ENCODE measurements around the gene NCOA5.

Gene NCOA5

DNA sequence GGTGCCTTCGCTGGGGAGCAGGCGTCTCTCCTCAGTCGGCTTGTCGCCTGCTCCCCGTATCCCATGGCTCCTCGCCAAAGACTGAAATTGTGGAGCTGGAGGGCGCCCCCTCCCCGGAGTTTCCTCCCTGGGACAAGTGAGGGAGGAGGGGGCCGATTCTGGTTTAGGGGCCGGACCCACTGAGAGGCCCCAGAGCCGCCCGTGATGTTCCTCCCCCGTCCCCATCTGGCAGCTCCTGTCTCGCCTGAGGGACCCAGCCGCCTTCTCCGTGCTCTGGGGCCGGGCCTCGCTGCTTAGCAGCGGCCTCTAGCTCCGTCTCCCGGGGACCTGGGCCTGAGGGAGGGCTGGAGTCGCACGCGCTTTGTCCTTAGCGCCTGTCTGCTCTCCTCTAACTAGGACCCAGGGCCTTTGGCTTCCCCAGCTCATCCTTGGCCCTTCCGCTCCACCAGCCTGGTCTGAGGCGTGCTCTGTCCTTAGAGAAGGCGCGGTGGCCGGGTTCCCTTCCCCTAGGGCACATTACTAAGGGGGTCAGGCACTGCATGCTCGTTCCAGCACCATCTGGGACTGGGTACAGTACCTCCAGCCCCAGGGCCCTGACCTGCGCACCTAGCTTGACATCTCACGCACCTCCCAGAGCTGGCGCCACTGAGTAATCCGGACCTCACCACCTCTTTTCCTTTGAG is 31.0 kb downstream of the NCOA5 start:
- DNase-seq: no peak

DNA sequence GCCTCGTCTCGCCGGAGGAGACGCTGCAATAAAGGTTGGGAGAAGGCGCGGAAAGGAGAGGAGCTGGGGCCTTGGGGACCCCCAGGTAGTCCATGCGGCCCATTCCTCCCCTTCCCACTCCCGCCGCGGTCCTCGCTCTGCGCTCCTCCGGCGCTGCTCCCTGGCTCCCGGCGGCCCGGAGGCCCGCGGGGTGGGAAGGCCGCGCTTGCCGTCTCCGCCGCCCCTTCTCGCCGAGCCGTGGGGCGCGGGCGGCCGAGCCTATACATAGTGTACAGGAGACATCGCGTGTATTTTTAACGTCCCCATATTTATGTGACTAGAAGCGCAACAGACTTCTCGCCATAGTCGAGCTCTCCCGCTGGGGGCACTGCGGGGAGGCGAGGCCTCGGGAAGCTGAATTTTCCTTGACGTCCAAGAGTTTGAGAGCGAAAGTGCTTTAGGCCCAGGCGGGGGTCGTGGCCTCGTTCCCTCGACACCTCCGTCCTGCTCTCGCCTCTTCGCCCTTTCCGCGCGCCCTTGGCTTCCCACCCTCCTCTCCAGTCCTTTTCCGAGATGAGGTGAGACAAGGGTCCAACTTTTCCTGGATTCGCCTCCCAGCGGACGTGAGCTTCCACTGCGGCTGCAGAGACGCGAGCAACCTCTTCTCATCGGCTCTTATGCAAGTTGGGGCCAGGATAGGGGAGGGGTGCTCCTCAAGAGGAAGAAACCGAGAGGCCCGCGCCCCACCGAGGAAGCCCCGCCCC is 31.7 kb downstream of the NCOA5 start:
- DNase-seq: no peak

DNA sequence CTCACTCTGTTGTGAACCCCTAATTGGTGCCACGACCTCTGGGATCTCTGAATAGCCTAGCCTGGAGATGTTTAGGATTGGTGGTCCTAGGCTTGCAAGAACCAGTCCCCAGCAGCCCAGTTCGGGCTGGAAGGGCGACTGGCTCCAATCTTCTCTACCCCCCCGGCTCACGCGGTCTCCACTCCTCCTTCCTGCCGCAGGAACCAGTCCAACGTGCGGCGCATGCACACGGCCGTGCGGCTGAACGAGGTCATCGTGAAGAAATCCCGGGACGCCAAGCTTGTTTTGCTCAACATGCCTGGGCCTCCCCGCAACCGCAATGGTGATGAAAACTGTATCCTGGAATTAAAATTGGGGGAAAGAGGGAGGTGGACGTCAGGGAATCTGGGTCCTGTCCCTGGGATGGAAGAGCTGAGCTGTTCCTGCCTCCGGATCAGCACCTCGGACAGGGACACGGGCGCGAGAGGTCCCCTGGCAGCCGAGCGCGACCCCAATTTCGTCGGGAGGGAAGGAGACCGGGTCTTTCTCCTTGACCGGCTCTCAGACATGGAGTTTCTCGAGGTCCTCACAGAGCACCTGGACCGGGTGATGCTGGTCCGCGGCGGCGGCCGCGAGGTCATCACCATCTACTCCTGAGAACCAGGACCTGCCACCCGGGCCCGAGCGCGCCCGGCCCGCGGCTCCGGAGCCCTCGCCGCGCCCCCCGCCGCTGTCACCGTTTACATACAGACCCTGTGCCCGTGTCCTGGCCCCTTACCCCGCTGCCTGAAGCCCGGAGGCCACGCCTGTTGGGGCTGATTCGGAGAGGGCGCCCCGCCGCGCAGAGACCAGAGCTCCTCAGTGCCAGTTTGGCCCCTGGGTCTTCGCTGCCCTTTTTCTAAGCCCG is 32.5 kb downstream of the NCOA5 start:
- no peak for DNase-seq

DNA sequence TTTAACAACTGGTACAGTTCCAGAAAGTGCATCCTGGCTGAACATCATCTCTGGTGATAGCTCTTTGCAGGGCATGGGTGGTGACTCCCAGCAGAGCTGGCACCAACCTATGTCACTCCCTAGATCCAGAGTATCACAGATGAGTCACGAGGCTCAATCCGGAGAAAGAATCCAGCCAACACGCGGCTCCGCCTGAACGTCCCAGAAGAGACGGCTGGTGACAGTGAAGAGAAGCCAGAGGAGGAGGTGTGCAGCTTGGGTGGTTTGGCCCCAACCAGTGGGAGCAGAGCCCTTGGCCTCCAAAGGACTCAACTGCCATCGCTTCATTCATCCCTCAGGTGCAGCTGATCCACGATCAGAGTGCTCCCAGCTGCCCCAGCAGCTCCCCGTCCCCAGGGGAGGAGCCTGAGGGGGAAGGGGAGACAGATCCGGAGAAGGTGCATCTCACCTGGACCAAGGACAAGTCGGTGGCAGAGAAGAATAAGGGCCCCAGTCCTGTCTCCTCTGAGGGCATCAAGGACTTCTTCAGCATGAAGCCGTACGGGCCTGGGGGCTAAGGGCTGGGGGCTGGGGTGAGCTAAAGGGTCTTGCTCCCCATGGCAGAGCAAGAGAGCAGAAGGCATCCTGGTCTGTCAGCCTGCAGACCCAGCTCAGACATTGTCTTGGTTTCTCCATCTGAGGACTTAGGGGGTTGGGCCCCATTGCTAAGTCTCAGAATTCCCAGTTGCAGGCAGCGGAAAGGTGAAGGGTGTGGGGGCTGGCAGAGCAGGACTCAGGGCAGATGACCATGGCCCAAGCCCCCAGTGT is 33.5 kb downstream of the NCOA5 start:
- DNase-seq: no peak

DNA sequence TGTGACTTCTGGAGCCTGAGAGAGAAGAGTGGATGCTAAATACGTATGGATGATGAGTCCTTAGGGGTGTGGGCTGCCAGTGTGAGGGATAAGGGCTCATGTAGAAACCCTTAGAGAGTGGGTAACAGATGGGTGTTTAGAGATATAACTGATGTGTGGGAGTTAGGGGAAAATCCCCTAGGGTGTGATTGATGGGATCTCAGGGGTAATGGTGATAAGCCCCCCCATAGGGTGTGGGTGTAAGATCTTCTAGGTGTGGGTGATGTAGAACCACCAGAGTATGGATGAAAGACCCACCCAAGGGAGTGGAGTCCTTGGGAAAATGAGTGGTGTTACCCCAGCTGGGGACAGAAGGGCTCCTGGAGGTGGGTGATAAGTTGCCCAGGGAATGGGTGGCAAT is 34.5 kb downstream of the NCOA5 start:
- no peak for DNase-seq

DNA sequence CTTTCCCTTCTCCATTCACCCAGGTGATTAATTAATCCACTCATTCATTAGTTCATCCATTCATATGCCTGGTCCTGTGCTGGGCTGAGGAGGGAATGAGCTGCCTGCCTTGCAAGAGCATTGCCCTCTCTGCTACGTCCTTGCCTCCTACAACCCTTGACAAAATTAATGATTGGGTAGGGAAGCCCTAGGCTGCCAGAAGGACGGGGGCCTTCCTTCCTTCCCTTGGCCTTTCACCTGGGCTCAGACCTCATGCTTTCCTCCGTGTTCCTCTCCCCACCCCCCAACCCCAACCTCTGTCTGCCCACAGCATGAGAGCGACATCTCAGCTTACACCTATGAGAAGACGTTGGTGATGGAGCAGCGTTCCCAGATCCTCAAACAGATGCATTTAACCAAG is 35.2 kb downstream of the NCOA5 start:
- no peak for DNase-seq

DNA sequence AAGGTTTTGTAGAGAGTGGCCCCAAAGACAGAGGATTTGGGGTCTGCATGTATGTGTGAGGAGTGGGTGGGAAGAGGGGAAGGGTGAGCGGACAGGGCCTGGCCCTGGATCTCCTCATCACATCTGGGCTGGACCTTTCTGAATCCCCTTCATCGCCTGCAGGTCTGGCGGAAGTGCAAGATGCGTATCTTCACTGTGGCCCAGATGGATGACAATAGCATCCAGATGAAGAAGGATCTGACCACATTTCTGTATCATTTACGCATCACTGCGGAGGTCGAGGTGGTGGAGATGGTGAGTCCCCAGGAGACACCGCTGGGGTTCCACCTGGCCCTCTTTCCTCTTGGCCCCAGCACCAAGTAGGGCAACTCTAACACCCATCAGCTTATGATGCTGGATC is 36.3 kb downstream of the NCOA5 start:
- no peak for DNase-seq

DNA sequence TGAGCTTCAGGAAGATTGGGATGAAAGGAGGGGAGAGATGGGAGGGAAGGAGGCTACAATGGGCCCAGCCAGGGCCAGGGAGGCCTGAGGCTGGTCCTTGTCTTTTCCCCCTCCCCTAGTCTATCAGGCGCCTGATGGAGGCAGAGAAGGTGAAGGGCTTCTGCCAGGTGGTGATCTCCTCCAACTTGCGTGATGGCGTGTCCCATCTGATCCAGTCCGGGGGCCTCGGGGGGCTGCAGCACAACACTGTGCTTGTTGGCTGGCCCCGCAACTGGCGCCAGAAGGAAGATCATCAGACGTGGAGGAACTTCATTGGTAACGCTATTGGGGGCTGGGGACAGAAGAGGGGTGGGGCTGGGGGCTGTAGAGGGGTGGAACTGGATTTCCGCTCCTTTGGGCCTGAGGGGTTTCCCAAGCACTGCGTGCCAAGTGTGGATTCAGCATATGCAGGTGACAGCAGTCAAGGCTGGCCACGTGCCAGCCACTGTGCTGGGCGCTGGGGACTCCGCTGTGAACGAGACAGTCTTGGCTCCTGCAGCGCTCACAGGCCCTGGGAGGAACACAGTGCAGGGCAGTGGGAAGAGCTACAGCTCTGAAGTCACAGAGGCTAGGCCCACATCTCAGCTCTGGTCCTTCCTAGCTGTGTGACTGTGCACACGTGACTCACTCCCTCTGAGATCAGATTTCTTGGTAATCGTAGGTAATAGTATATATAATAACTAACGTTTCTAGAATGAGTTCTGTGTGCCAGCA is 38.0 kb downstream of the NCOA5 start:
- no peak for DNase-seq

DNA sequence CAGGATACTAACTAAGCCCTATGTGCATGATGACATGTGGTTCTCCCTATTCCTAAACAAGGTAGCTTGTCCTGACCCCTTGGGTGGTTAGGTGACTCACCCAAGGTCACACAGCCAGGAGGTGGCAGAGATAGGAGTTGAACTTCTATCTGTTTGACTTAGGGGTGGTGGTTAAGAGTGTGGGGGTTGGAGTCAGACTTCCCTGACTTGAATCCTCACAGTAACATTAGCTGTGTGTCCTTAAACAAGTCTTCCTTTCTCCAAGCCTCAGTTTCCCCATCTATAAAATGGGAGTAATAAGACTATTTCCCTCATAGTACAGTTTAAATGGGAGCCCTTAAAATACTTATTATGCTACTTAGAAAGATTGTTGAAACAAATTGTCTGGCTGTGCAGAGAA is 38.9 kb downstream of the NCOA5 start:
- DNase-seq: no peak

DNA sequence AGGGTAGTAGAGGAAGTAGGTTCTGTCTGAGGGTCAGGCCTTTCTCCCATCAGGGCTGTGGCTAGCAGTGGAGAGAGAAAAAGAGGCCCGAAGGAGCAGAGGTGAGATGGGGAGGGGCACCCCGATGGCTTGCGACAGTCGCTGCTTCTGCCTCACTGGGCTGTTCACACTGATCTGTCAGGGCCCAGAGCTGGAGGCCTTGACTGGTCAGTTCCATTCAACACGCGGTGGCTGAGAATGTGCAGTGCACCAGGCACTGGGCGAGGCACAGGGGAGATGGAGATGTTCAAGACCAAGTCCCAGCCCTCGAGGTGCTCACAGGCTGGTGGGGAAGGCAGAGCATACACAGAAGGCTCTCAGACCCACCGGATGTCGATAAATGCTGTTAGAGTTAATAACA is 39.3 kb downstream of the NCOA5 start:
- no peak for DNase-seq

DNA sequence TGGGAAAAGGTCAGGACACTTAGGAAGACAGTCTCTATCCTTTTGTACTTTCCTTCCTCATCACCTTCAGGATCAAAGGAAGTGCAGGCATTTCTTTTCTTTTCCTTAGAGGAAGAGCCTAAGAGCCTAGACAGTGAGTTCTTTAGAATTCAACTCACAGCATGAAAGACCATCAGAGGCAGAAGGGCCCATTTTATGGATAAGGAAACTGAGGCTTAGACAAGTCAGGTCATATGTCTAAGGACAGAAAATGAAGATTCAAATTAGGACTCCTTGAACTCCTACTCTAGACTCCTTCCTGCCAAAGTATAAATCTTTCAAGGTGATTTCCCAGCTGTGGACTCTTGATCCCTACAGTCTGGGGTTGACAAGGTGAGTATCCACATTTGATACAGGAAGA is 39.9 kb downstream of the NCOA5 start:
- DNase-seq: no peak

DNA sequence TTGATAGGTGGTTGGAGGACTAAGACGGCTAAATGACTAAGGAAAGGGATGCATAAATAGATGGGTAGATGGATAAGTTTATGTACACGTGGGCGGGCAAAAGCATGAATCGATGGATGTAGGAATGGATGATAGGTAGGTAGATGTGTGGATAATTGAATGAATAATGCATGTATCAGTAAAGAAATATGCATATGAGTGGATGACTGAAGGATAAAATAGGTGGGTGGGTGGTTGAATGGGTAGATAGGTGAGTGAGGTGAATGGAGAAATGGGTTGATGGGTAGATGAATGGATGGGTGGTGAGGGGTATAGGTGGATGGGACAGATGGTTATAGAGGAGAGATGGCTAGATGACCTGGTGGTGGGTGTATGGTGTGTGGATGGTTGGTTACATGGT is 40.6 kb downstream of the NCOA5 start:
- no peak for DNase-seq

DNA sequence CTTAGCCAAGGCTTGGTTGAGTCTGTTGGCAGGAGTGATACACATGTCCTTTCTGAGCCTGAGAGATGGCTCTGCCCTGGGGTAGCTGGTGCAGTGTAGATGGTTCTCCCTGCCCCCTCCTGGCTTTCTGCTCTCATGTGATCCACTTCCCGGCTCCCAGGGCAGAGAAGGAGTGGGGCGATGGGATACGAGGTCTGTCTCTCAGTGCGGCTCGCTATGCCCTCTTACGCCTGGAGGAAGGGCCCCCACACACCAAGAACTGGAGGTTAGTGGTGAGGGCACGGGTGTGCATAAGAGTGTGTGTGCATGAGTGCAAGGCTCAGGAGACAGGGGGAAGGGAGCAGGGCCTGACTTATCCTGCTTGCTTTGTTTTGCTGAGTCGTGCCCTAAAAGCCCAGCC is 41.9 kb downstream of the NCOA5 start:
- DNase-seq: no peak

DNA sequence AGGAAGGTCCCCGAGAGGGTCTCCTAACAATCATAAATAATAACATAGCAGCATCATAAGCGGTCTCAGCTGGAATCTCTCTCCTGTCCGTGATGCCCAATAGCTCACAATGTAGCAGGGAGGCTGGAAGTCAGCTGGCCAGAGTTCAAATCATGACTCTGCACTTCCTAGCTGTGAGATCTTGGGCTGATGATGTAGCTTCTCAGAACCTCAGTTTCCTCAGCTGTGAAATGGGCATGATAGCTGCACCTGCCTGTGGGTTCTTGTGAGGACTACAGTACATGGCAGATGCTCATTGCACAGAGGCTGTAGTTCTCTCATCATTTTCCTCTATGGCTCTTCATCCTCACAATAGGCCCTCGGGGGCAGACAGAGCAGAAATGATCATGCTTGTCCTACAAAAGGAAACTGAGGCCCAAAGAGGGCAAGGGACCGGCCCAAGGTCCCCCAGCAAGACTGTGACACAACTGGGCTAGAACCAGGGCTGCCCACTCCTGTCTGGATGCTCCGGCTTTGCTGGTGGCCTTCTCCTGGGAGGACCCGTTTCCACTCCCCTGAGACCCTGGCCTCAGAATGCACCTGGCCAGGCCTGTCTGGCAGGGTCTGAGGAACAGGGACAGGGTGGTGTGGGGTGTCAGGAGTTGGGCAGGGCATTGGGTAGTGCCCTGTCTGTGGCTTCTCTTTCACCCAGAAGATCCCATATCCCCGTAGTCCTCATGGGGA is 43.0 kb downstream of the NCOA5 start:
- DNase-seq: no peak

DNA sequence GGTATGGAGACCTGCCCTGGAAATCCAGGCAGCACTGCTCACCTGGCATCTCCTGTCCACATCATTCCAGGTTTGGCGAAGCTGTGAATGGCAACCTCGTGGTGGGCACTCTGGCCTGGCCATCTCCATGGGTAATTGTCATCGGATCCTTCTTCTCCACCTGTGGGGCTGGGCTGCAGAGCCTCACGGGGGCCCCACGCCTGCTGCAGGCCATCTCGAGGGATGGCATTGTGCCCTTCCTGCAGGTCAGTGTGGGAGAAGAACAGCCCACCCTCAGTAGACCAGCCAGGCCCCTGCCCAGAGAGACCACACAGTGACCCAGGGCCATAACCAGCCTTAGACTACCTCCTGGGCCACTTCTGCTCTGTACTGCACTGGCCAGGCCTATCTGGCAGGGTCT is 44.9 kb downstream of the NCOA5 start:
- no peak for DNase-seq

DNA sequence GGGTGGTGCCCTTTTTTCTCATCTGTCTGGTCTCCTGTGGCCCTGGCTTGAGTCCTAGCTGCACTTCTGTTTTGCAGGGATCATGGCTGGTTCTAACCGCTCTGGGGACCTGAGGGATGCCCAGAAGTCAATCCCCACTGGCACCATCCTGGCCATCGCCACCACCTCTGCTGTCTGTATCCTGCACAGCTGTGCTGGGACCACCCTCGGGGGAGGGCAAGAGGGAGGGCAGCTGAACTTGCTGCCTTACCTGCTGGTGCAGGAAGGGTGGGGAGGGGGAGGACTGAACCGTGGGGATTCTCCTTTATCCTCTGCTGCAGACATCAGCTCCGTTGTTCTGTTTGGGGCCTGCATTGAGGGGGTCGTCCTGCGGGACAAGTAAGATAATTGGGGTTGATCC is 46.2 kb downstream of the NCOA5 start:
- DNase-seq: no peak

DNA sequence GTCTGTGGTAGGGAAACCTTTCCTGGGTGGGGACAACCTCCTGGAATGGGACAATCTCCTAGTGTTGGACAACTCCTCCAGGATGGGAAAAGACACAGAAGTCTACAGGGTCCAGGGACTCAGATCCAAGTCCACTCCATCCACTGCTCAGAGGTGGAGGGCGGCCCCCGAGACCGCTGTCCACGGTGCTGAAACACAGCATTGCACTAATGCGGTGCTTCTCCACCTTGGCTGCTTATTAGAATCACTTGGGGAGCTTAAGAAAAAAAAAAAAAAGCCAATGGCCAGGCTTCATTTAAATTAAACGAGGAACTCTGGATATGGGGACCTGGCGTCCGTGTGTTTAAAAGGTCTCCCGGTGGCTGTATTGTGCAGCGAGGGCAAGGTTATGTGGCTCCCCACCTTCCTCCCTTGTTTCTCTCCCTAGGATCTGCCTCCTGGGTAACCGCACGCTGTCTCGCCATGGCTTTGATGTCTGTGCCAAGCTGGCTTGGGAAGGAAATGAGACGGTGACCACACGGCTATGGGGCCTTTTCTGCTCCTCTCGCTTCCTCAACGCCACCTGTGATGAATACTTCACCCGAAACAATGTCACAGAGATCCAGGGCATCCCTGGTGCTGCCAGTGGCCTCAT is 48.7 kb downstream of the NCOA5 start:
- DNase-seq: peak; percentile 62

DNA sequence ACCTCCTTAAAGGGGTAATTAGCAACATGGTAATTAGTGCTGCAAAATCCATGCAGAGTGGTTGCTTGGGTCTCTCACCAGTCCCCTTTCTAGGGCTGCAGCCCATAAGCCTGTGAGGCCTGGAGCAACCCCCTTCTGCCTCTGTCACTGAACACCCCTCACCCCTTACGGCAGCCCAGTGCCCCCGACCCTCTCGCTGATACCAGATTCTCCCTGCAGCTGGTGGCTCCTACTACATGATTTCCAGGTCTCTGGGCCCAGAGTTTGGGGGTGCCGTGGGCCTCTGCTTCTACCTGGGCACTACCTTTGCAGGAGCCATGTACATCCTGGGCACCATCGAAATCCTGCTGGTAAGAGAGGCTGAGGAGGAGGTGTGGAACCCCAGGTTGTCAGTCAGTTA is 52.7 kb downstream of the NCOA5 start:
- DNase-seq: no peak

DNA sequence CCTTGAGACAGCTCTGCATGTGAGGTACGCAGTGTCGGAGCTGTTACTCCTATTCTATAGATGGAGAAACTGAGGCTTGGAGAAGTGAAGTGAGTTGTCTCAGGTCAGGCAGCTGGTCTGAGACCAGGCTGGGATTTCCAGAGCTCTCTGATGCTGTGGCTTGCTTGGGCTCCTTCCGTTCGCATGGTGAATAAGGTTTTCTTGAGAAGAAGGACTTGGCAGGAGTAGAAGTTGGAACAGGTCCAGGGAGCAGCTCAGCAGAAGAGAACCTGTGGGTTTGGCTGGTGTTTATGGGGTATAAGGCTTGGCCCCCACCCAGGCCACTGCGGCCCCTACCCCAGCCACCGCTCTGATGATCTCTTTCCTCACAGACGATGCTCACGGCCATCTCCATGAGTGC is 53.4 kb downstream of the NCOA5 start:
- DNase-seq: no peak

DNA sequence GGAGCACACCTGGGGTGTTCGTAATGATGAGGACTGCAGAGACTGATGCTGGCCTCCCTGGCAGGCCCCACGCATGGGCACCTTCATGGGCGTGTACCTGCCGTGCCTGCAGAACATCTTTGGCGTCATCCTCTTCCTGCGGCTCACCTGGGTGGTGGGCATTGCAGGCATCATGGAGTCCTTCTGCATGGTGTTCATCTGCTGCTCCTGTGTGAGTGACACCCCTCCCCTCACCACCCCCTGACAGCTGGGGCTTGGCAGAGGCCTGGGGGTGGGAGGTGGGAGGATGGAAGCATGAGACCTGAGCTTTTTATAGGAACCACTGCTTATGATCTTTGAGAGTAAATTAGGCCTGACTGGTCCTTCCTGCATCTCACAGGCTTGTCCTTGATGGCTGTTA is 54.0 kb downstream of the NCOA5 start:
- no peak for DNase-seq

DNA sequence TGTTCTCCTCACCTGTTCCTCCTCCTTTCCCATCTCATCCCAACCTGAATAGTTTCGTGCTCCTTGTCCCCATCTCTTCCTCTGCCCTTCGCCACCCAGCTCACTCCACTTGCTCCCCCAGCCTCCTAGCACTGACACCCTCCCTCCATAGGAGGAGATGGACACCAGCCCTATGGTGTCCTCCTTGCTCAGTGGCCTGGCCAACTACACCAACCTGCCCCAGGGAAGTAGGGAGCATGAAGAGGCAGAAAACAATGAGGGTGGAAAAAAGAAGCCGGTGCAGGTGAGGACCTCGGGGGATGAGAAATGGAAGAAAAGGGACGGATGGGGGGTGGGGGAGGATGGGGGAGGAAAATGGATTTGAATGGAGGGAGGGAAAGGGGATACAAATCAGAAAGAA is 54.5 kb downstream of the NCOA5 start:
- no peak for DNase-seq

All from activated CD4-positive, CD25-positive, alpha-beta regulatory T cell treated with anti-CD3 and anti-CD28 coated beads, Interleukin-2, amount 50 U/mL, for 72 hours (primary cell).